Keratinocyte (primary cell): Measurements from ENCODE around the gene TEX22. TPM values are rescaled to one million over a fixed set of nuclear protein-coding genes. Genes with fewer than 3 reads are reported as not detected.

Experiments
- DNase-seq: peaks from one replicate; pipeline ENCODE4 v3.0.0-alpha.2; 2011; ENCODE audit warnings: low read depth, missing footprints, low spot score
- FAIRE-seq: peaks from 2 replicates; lab custom pipeline; 2011; peaks lifted over from hg19 to GRCh38; lab: Jason Lieb, UNC
- H2AFZ ChIP-seq: 2 replicates; pipeline ENCODE4 v1.6.0; 2012; ENCODE audit warnings: low read length, control low read depth, inconsistent platforms; ENCODE audit not compliant: control insufficient read depth
- H3K27ac ChIP-seq: 2 replicates; pipeline ENCODE4 v1.5.1; 2011; ENCODE audit warnings: low read length; ENCODE audit not compliant: control insufficient read depth, insufficient read depth
- H3K27me3 ChIP-seq: 3 replicates; pipeline ENCODE4 v1.6.0; 2011; ENCODE audit warnings: low read length; ENCODE audit not compliant: control insufficient read depth, insufficient read depth; ENCODE audit errors: extremely low read depth
- H3K36me3 ChIP-seq, 2 experiments: 2 replicates in 1 of 2; 3 replicates in 1 of 2; pipeline ENCODE4 v1.5.1; 2011; ENCODE audit warnings: low read length in 2 of 2, mild to moderate bottlenecking in 1 of 2; ENCODE audit not compliant: control insufficient read depth in 2 of 2, insufficient read depth in 2 of 2; ENCODE audit errors: extremely low read depth in 1 of 2
- H3K4me1 ChIP-seq: 3 replicates; pipeline ENCODE4 v1.5.1; 2011; ENCODE audit warnings: low read length; ENCODE audit not compliant: control insufficient read depth, insufficient read depth; ENCODE audit errors: extremely low read depth
- H3K4me2 ChIP-seq: 3 replicates; pipeline ENCODE4 v1.6.0; 2011; ENCODE audit warnings: low read depth, low read length; ENCODE audit not compliant: control insufficient read depth, insufficient read depth; ENCODE audit errors: extremely low read depth
- H3K4me3 ChIP-seq, 3 experiments: fragments of 200-600 bp in 1 of 3; sonication (generic) in 1 of 3; 2 replicates in 2 of 3; 3 replicates in 1 of 3; pipeline ENCODE4 v1.5.1; 2011 to 2016; ENCODE audit warnings: low read length in 3 of 3, mild to moderate bottlenecking in 3 of 3, control low read depth in 2 of 3, inconsistent platforms in 1 of 3, low read depth in 1 of 3, mixed read lengths in 1 of 3, mixed run types in 1 of 3, moderate library complexity in 1 of 3; ENCODE audit not compliant: control insufficient read depth in 2 of 3, insufficient read depth in 2 of 3; ENCODE audit errors: extremely low read depth in 1 of 3
- H3K79me2 ChIP-seq: 2 replicates; pipeline ENCODE4 v1.6.0; 2012; ENCODE audit warnings: low read length; ENCODE audit not compliant: control insufficient read depth, insufficient read depth
- H3K9ac ChIP-seq: 3 replicates; pipeline ENCODE4 v1.6.0; 2011; ENCODE audit warnings: low read length; ENCODE audit not compliant: control insufficient read depth, insufficient read depth; ENCODE audit errors: extremely low read depth
- H3K9me1 ChIP-seq: 3 replicates; pipeline ENCODE4 v1.6.0; 2011; ENCODE audit warnings: low read length; ENCODE audit not compliant: control insufficient read depth, insufficient read depth; ENCODE audit errors: extremely low read depth
- H3K9me3 ChIP-seq: 2 replicates; pipeline ENCODE4 v1.5.1; 2012; ENCODE audit warnings: low read depth, low read length; ENCODE audit not compliant: control insufficient read depth
- H4K20me1 ChIP-seq: 3 replicates; pipeline ENCODE4 v1.6.0; 2011; ENCODE audit warnings: low read length; ENCODE audit not compliant: control insufficient read depth, insufficient read depth; ENCODE audit errors: extremely low read depth
- EZH2 ChIP-seq: IDR thresholded peaks from one replicate; pipeline ENCODE4 v1.6.1; 2012; ENCODE audit warnings: inconsistent platforms, mild to moderate bottlenecking, low read length, moderate library complexity
- dilution Hi-C: fragments of 300-500 bp; cut with MboI; formaldehyde crosslinking; loops from one replicate; pipeline ENCODE4 v1.7.0; 2020; ENCODE audit warnings: low sequenced_read_pairs; ENCODE audit not compliant: extremely low pct_ligation_motif_present
- polyA plus RNA-seq, 5 experiments: library from polyadenylated mRNA; depleted of rRNA in 3 of 5; stranded (reverse) in 3 of 5; stranded (forward) in 1 of 5; unstranded in 1 of 5; fragments of >200 nt; gene quantifications; 1 replicate in 1 of 5; 2 replicates in 3 of 5; 3 replicates in 1 of 5; pipeline versions ENCODE4 v1.2.1 to v1.2.3, GENCODE V29; 2011 to 2012; ENCODE audit warnings: missing spikeins in 2 of 5, low read depth in 1 of 5, low replicate concordance in 1 of 5
- TF ChIP-seq, protein P1 (sequence below), 3 experiments: IDR thresholded peaks in 1 of 3; conservative IDR thresholded peaks in 1 of 3; optimal IDR thresholded peaks in 1 of 3; 2 replicates in 2 of 3; 3 replicates in 1 of 3; pipeline versions ENCODE3 to v1.5.1; 2011; ENCODE audit warnings: low read length in 3 of 3, mild to moderate bottlenecking in 3 of 3, moderate library complexity in 2 of 3, control low read depth in 1 of 3, inconsistent platforms in 1 of 3; ENCODE audit not compliant: insufficient read depth in 2 of 3; ENCODE audit errors: extremely low read depth in 1 of 3

TEX22 gene
- polyA plus RNA-seq, 1 donor (not counting 4 experiments of a cell fraction or from before 2014, with no cell fraction given): 0.03 TPM

DNA sequence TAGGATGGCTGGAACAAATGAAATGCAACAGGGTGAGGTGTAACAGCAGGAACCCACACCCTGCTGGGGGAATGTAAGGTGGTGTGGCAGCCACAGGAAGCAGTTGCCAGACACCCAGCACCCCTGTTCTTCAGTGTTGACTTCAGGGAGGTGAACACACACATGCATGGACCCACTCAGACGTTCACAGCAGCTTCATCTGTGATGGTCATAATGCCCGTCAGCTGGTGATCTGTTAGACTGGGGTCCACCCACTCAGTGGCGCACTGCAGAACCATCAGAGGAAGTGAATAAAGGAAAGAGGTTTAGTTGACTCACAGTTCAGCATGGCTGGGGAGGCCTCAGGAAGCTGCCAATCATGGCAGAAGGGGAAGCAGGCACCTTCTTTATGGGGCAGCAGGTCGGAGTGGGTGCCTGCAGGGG lies 22.7 kb upstream of the TEX22 start:
- Histone ChIP-seq H3K4me2 (no peak overlapping the region), H3K27ac (no peak overlapping the region), H3K79me2 (no peaks in the 10 kb centered on the region), H3K9me3 (no peaks in the 10 kb centered on the region), H3K36me3 (no peaks in the 10 kb centered on the region), H3K9me1 (peaks cover 6% of the 10 kb centered on the region), H4K20me1 (peaks cover 5% of the 10 kb centered on the region), H3K4me1 (peaks cover 3% of the 10 kb centered on the region), H3K9ac (no peak overlapping the region), H3K4me3 (no peak overlapping the region), H2AFZ (no peak overlapping the region), H3K27me3 (no peaks in the 10 kb centered on the region)
- TF ChIP-seq EZH2: no peak
- TF ChIP-seq, protein P1, sequence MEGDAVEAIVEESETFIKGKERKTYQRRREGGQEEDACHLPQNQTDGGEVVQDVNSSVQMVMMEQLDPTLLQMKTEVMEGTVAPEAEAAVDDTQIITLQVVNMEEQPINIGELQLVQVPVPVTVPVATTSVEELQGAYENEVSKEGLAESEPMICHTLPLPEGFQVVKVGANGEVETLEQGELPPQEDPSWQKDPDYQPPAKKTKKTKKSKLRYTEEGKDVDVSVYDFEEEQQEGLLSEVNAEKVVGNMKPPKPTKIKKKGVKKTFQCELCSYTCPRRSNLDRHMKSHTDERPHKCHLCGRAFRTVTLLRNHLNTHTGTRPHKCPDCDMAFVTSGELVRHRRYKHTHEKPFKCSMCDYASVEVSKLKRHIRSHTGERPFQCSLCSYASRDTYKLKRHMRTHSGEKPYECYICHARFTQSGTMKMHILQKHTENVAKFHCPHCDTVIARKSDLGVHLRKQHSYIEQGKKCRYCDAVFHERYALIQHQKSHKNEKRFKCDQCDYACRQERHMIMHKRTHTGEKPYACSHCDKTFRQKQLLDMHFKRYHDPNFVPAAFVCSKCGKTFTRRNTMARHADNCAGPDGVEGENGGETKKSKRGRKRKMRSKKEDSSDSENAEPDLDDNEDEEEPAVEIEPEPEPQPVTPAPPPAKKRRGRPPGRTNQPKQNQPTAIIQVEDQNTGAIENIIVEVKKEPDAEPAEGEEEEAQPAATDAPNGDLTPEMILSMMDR (optimal IDR thresholded peaks at IDR 0.05 in 1 of 3, IDR thresholded peaks at IDR 0.05 in 1 of 3, conservative IDR thresholded peaks at IDR 0.05 in 1 of 3; ENCODE audit: extremely low read depth in 1 of 3, insufficient read depth in 2 of 3, low read length in 3 of 3): no peak
- dilution Hi-C loops: no loop called here
- DNase-seq (no peak), FAIRE-seq (no peak)

DNA sequence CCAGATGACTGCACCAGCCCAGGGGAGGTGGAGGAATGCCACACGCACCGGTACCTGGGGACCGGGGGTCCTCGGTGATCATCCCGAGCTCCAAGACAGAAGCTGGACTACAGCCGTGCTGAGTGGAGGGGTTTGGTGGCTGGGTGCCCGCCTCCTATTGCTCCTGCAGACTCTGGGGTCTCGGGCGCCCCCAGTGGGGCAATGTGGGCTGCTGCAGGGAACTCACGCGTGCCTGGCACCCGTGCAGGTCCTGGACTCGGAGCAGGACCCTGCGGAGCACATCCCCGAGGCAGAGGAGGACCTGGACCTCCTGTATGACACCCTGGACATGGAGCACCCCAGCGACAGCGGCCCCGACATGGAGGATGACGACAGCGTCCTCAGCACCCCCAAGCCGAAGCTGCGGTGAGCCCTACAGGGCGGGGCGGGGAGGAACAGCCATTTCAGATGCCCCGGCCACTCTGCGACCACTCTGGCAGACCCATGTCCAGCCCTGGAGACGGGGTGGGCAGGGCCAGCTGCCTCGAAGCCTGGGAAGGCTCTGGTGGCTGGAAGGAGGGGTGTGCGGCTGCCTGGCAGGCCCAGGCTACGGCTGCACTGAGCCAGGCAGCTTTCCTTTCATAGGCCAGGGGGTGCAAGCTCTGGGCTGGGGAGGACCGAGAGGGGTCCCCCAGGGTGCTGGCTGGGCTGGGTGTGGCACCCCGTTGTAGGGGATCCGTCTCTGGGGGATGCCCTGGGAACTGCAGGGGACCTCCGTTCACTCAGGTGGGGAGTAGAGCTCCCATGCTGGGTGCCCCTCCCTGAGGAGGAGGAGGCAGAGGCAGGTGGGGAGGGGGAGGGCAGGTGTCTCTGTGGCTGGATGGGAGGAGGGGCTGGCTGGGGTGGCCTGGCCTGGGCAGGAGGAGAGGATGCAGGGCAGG lies 21.6 kb upstream of the TEX22 start:
- H4K20me1 ChIP-seq: no peaks in the 10 kb centered on the region
- H3K27ac ChIP-seq: no peak overlapping the region
- H3K9ac ChIP-seq: no peak overlapping the region
- no peaks in the 10 kb centered on the region for H3K79me2 ChIP-seq
- H3K9me3 ChIP-seq: no peaks in the 10 kb centered on the region
- FAIRE-seq (no peak), DNase-seq (no peak)
- dilution Hi-C loops: no loop called here
- TF ChIP-seq, protein P1 (optimal IDR thresholded peaks at IDR 0.05 in 1 of 3, IDR thresholded peaks at IDR 0.05 in 1 of 3, conservative IDR thresholded peaks at IDR 0.05 in 1 of 3; ENCODE audit: extremely low read depth in 1 of 3, insufficient read depth in 2 of 3, low read length in 3 of 3): no peak
- TF ChIP-seq EZH2: no peak
- peaks cover 3% of the 10 kb centered on the region for H3K4me1 ChIP-seq
- H3K27me3 ChIP-seq: no peaks in the 10 kb centered on the region
- peaks cover 0 to 3% of the 10 kb centered on the region in 2 experiments for H3K36me3 ChIP-seq
- H3K4me2 ChIP-seq: no peak overlapping the region
- H3K9me1 ChIP-seq: peaks cover 2% of the 10 kb centered on the region
- H3K4me3 ChIP-seq: no peak overlapping the region
- H2AFZ ChIP-seq: no peak overlapping the region
